LNCAP (cell line): ENCODE results near the gene GLB1L.
A peak's percentile ranks its signal among the peaks of the same experiment; 100 is the strongest.

Experiments
- TF ChIP-seq, protein P1 (sequence below): fragments of 450-650 bp; IDR thresholded peaks from 2 replicates; pipeline ENCODE4 v1.5.1; 2017; ENCODE audit warnings: mild to moderate bottlenecking

Gene GLB1L

DNA sequence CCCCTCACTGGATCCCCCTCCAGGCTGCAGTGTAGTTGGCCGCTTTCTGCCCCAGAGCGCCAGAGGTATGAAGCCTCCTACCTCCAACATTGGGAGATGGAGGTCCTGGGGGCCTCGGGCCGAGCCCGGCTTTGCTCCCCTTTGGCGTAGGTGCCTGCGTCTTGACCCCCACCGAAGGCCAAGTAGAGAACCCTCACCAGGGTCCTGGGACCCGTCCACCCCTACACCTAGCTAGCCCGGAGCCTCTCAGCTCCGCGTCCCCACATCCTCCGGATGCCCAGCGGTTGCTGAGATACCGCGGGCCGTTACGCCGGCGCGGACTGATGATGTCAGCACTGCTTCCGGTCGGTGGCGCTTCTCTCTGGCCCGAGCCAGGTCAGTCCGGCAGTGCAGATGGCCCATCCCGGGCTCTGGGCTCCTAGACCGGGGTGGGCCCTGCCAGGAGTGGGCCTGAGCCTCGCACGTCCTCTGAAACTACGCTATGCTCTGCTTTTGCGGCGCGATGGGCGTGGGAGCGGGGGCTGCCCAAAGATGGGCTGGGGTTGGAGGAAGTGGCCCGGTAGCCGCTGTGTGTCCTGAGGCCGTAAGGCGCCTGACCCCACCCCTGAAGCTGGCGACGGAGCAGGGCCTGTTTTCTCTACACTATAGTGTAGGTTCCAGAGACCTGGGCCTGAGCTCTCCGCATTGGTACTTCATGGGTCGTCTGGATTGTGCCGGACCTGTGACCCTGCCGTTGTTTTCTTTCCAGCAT, at the start of gene GLB1L, which contains the start of gene STK16:
TSS of gene GLB1L (minus strand) at position 297 of the 751 bp plus-strand sequence. CDS start 1,871 bp downstream, outside the sequence.
TSS of gene STK16 (plus strand) at position 332 of the 751 bp plus-strand sequence. CDS start 521 bp downstream, outside the sequence.
- TF ChIP-seq, protein P1, sequence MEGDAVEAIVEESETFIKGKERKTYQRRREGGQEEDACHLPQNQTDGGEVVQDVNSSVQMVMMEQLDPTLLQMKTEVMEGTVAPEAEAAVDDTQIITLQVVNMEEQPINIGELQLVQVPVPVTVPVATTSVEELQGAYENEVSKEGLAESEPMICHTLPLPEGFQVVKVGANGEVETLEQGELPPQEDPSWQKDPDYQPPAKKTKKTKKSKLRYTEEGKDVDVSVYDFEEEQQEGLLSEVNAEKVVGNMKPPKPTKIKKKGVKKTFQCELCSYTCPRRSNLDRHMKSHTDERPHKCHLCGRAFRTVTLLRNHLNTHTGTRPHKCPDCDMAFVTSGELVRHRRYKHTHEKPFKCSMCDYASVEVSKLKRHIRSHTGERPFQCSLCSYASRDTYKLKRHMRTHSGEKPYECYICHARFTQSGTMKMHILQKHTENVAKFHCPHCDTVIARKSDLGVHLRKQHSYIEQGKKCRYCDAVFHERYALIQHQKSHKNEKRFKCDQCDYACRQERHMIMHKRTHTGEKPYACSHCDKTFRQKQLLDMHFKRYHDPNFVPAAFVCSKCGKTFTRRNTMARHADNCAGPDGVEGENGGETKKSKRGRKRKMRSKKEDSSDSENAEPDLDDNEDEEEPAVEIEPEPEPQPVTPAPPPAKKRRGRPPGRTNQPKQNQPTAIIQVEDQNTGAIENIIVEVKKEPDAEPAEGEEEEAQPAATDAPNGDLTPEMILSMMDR, result no peak

DNA sequence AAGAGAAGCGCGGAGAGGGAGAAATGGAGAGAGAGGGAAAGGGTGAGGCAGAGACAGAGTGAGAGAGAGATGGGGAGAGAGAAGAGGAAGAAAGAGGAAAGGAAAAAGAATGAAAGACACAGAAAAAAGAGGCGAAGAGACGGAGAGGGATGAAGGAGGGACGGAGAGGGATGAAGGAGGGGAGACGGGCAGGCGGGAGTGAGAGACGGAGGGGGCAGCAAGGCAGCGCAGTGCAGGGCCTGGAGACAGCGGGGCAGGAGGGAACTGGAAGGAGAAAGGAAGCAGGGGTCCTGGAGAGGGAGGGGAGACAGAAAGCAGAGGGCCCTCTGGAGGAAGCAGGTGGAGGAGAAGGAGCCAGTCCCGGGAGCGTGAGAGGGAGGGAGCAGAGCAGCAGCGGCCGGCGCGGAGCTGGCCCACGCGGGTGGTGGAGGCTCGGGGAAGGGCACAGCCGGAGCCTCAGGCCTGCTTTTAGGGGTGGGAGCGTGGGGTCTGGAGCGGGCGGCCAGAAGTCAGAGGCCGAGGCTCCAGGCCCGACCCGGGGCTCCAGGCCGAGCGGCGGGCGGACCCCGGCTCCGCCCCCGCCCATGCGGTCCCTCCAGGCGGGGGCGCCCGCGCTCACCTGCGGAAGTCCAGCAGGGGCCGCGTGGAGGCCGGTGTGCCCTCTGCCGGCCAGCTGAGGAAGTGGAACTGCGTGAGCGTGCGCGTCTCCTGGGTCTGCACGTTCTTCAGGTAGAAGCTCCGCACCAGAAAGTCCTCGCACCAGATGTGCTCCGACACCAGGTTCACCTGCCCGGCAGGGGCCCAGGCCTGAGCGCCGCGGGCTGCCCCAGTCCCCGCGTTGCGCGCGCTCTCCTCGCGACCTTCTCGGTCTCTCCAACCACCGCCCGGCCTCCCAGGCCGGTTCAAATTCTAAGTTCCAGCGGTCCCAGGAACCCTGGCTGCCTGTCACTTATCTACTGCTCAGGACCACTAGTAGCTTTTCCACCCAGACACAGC, 49.4 kb upstream of the GLB1L start:
- TF ChIP-seq, protein P1, result peak; percentile 94

DNA sequence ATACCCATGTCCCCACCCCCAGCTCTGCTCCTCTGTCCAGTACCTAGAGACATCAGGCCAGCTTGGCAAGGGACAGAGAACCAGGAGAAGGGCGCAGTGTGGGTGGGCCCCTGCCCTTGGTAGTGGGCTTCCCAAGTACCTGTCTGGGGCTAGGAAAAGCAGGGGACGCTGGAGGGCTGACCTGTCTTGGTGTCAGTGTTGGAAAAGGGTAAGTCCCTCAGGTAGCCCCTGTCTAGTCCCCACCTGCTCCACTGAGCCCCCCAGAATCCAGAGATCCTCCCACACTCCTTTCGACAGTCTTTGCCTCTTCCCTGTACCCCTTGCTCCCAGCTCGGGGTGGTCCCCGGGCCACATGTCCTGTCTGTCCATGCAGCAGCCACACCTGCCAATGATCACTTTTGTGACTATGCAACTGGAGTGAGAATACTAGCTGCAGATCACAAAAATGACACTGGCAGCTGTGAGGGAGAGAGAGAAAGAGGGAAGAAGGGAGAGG, 48.5 kb upstream of the GLB1L start:
- TF ChIP-seq, protein P1, result no peak

DNA sequence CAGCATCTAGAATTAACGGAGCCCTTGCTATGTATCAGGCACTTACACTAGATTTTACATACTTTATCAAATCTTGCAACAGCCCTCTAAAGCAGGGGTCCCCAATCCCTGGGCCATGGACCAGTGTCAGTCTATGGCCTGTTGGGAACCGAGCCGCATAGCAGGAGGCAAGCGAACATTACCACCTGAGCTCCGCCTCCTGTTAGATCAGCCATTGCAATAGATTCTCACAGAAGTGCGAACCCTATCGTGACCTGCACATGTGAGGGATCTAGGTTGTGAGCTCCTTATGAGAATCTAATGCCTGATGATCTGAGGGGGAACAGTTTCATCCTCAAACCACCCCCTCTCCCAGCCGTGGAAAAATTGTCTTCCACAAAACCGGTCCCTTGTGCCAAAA, 47.4 kb upstream of the GLB1L start:
- TF ChIP-seq, protein P1, result no peak

DNA sequence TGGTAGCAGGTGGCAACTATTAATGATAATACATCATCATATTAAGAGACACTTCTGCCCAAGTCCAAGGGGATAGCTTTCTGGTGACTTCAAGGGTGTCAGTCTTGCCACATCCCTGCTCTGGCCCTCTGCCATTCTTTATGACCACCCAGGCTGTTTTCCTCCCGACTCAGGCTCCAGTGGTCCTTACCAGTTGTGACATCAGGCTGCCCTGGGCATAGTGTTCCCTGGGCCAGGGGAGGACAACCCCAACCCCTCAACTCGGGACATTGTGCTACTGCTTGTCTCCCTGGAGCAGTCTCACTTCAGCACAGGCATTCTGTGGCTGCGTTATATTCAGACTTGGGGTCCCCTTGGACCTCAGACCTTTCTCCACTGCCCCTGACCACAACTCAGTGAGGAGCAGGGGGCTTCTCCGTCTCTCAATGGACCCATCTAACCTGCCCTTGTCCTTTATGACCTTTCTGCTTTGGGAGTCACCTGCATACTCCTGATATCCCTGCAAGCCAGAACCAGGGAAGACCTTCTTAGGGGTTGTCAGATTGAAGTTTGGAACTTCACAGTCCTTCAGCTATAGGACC, 46.8 kb upstream of the GLB1L start:
- TF ChIP-seq, protein P1, result no peak

DNA sequence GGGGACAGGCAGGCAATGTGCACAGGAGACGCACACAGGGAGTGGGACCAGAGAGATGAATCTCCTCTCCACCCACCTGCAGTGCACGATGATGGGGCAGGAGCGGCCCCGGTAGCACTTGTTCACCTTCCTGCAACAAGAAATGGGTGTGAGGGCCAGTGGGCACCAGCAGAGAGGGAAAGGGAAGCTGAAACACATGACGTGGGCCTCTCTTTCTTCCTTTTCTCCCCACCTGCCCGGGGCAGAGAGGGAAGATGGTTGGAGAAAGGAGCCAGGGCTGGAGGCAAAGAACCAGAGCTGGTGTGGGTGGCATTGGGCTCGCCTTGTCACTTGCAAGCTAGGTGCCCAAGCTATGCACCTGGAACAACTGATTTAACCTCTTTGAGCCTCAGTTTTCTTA, 46.1 kb upstream of the GLB1L start:
- TF ChIP-seq, protein P1, result no peak
